Endothelial cell of umbilical vein (primary cell): ENCODE data around the gene SPANXA1. TPM values are rescaled to one million over a fixed set of nuclear protein-coding genes. Genes with fewer than 3 reads are reported as not detected.
"Not testable (repeated sequence)": the region's sequence is repeated elsewhere in the genome, so short reads cannot be mapped to it uniquely, and the experiment has no call there.

Experiments
- BruUV-seq: library from RNA; stranded (reverse); fragments of 400-500 nt; replicated peaks from 2 replicates; lab custom pipeline; 2021; lab: Mats Ljungman, UMichigan
- CTCF ChIA-PET: fragments of 300-600, 350-600 bp; sonication (Branson Sonifier 250); formaldehyde crosslinking; loops from one replicate; lab custom pipeline; 2021; ENCODE audit warnings: antibody characterized with exemption, inconsistent platforms; lab: Charles Lee
- POLR2A ChIA-PET: fragments of 300-600, 350-600 bp; sonication (Branson Sonifier 250); formaldehyde crosslinking; loops from one replicate; lab custom pipeline; 2021; ENCODE audit warnings: antibody characterized with exemption, inconsistent platforms; lab: Charles Lee
- DNase-seq: peaks from one replicate; pipeline ENCODE4 v3.0.0-alpha.2; 2011; ENCODE audit warnings: low read depth, low spot score
- FAIRE-seq: peaks from 2 replicates; lab custom pipeline; 2011; peaks lifted over from hg19 to GRCh38; lab: Jason Lieb, UNC
- H2AFZ ChIP-seq: 2 replicates; pipeline ENCODE4 v1.6.0; 2012; ENCODE audit warnings: low read depth, low read length, control low read depth, inconsistent platforms
- H3K27ac ChIP-seq: 2 replicates; pipeline ENCODE4 v1.5.1; 2011; ENCODE audit warnings: low read depth, mild to moderate bottlenecking, control low read depth, low read length, moderate library complexity; ENCODE audit not compliant: insufficient read depth
- H3K27me3 ChIP-seq, 2 experiments: 2 replicates each; pipeline versions ENCODE4 v1.6.0 to v1.6.1; 2011; ENCODE audit warnings: low read length in 2 of 2, mixed read lengths in 1 of 2; ENCODE audit not compliant: control insufficient read depth in 2 of 2, insufficient read depth in 2 of 2
- H3K36me3 ChIP-seq, 2 experiments: 2 replicates in 1 of 2; 3 replicates in 1 of 2; pipeline ENCODE4 v1.5.1; 2011; ENCODE audit warnings: low read length in 2 of 2, mild to moderate bottlenecking in 1 of 2, moderate library complexity in 1 of 2; ENCODE audit not compliant: control insufficient read depth in 2 of 2, insufficient read depth in 2 of 2; ENCODE audit errors: extremely low read depth in 1 of 2
- H3K4me1 ChIP-seq: 3 replicates; pipeline ENCODE4 v1.5.1; 2011; ENCODE audit warnings: mild to moderate bottlenecking, low read length; ENCODE audit not compliant: control insufficient read depth, insufficient read depth; ENCODE audit errors: extremely low read depth
- H3K4me2 ChIP-seq: 2 replicates; pipeline ENCODE4 v1.6.1; 2011; ENCODE audit warnings: low read length, control low read depth, mixed read lengths; ENCODE audit not compliant: insufficient read depth
- H3K4me3 ChIP-seq, 3 experiments: fragments of 200-600 bp in 1 of 3; sonication (generic), shearing (Covaris generic) in 1 of 3; replicated peaks in 1 of 3; 2 replicates each; pipeline ENCODE4 v1.5.1; 2011 to 2016; ENCODE audit warnings: control low read depth in 3 of 3, low read length in 3 of 3, mild to moderate bottlenecking in 2 of 3, inconsistent platforms in 1 of 3, low read depth in 1 of 3, moderate library complexity in 1 of 3; ENCODE audit not compliant: insufficient read depth in 1 of 3
- H3K79me2 ChIP-seq: 2 replicates; pipeline ENCODE4 v1.6.0; 2012; ENCODE audit warnings: low read length, inconsistent platforms; ENCODE audit not compliant: control insufficient read depth, insufficient read depth
- H3K9ac ChIP-seq: replicated peaks from 2 replicates; pipeline ENCODE3; 2011; ENCODE audit warnings: low read length, control low read depth; ENCODE audit not compliant: insufficient read depth; ENCODE audit errors: extremely low read depth
- H3K9me1 ChIP-seq: replicated peaks from 3 replicates; pipeline ENCODE4 v1.6.0; 2011; ENCODE audit warnings: mild to moderate bottlenecking, low read length; ENCODE audit not compliant: control insufficient read depth, insufficient read depth; ENCODE audit errors: extremely low read depth
- H3K9me3 ChIP-seq: replicated peaks from 2 replicates; pipeline ENCODE4 v1.5.1; 2012; ENCODE audit warnings: low read length, inconsistent platforms; ENCODE audit not compliant: control insufficient read depth, insufficient read depth
- H4K20me1 ChIP-seq: replicated peaks from 2 replicates; pipeline ENCODE3; 2011; ENCODE audit warnings: mild to moderate bottlenecking, low read length; ENCODE audit not compliant: control insufficient read depth, insufficient read depth; ENCODE audit errors: extremely low read depth
- dilution Hi-C: fragments of 300-500 bp; cut with MboI; formaldehyde crosslinking; loops from one replicate; pipeline ENCODE4 v1.15.0; 2019; ENCODE audit warnings: low sequenced_read_pairs; ENCODE audit not compliant: extremely low pct_ligation_motif_present
- intact Hi-C: fragments of 100-400 bp; cut with micrococcal nuclease; formaldehyde crosslinking; loops from one replicate; pipeline ENCODE4 v1.10.0; 2022
- polyA plus RNA-seq, 4 experiments: library from polyadenylated mRNA; depleted of rRNA in 3 of 4; stranded (reverse) in 3 of 4; unstranded in 1 of 4; fragments of >200 nt; gene quantifications; 2 replicates each; pipeline versions ENCODE4 v1.2.1 to v1.2.3, GENCODE V29; 2011 to 2012; ENCODE audit warnings: missing spikeins in 1 of 4
- total RNA-seq: library from RNA; stranded (reverse); gene quantifications from 2 replicates; pipeline ENCODE4 v1.2.3, GENCODE V29; 2021

The SPANXA1 gene
- total and polyA plus RNA-seq, 2 donors (not counting 3 experiments of a cell fraction or from before 2014, with no cell fraction given): not detected

DNA sequence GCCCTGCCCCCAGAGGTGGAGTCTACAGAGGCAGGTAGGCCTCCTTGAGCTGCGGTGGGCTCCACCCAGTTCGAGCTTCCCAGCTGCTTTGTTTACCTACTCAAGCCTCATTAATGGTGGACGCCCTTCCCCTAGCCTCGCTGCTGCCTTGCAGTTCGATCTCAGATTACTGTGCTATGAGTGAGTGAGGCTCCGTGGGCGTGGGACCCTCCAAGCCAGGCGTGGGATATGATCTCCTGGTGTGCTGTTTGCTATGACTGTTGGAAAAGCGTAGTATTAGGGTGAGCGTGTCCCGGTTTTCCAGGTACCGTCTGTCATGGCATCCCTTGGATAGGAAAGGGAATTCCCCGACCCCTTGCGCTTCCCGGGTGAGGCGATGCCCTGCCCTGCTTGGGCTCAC lies 42.0 kb downstream of the SPANXA1 start:
- H3K27me3 ChIP-seq, H3K27ac ChIP-seq, H4K20me1 ChIP-seq, CTCF ChIA-PET, intact Hi-C loops, H3K4me3 ChIP-seq, H3K9me1 ChIP-seq, H2AFZ ChIP-seq, H3K4me1 ChIP-seq, H3K36me3 ChIP-seq, BruUV-seq, POLR2A ChIA-PET, H3K79me2 ChIP-seq, DNase-seq, H3K9me3 ChIP-seq, H3K4me2 ChIP-seq, dilution Hi-C loops, H3K9ac ChIP-seq, FAIRE-seq: not testable (repeated sequence)

Other genes starting within 250 kb of the SPANXA1 start
- not detected in 2 replicates for gene SPANXA2, start 5.0 kb upstream of the SPANXA1 start, total RNA-seq
- gene SPANXA2, start 5.0 kb upstream of the SPANXA1 start, polyA plus RNA-seq: not detected in 2 replicates
- gene SPANXD, start 114.0 kb upstream of the SPANXA1 start, total RNA-seq: not detected in 2 replicates
- gene SPANXD, start 114.0 kb upstream of the SPANXA1 start, polyA plus RNA-seq: not detected in 2 replicates